Stimulated activated naive CD8-positive, alpha-beta T cell treated with anti-CD3 and anti-CD28 coated beads, Interleukin-15, Interleukin-2, amounts not matched to agents 100 U/mL and 50 U/mL, for 24 hours (primary cell): ENCODE results near the gene SYT6.

Experiments
- ATAC-seq: fragments of 150-1000 bp; cut with Tn5 transposase; one replicate; pipeline ENCODE4 v1.10.0; 2021
- DNase-seq: peaks from one replicate; pipeline ENCODE4 v3.0.0; 2021

SYT6 gene

GRCh38 chr1:114117654-114118053, 36.0 kb downstream of the SYT6 start:
- no peak for ATAC-seq
- DNase-seq, result no peak

- no peak for ATAC-seq
- DNase-seq, result no peak
Measured at GRCh38 chr1:114116086-114116485, 37.6 kb downstream of the SYT6 start.

- ATAC-seq (no peak), DNase-seq (no peak)
Measured at GRCh38 chr1:114114185-114115094, 39.2 kb downstream of the SYT6 start.

- DNase-seq (no peak), ATAC-seq (no peak)
Measured at GRCh38 chr1:114113411-114114184, 40.1 kb downstream of the SYT6 start.

GRCh38 chr1:114112775-114113174, 40.9 kb downstream of the SYT6 start:
- no peak for DNase-seq
- no peak for ATAC-seq

- no peak for ATAC-seq
Measured at GRCh38 chr1:114111731-114112641, 41.7 kb downstream of the SYT6 start.

GRCh38 chr1:114109981-114110380, 43.7 kb downstream of the SYT6 start:
- no peak for ATAC-seq
- DNase-seq, result no peak

More at GRCh38 chr1:114111731-114112641, 41.7 kb downstream of the SYT6 start:
- DNase-seq, result no peak

- no peak for ATAC-seq
- DNase-seq, result no peak
Measured at GRCh38 chr1:114108751-114109255, 44.9 kb downstream of the SYT6 start.

GRCh38 chr1:114107474-114108435, 45.9 kb downstream of the SYT6 start:
- ATAC-seq (no peak), DNase-seq (no peak)

GRCh38 chr1:114105421-114105979, 48.2 kb downstream of the SYT6 start:
- ATAC-seq, result no peak
- DNase-seq, result no peak

GRCh38 chr1:114104949-114105348, 48.7 kb downstream of the SYT6 start:
- no peak for ATAC-seq
- no peak for DNase-seq

- ATAC-seq (no peak), DNase-seq (no peak)
Measured at GRCh38 chr1:114103992-114104391, 49.7 kb downstream of the SYT6 start.

GRCh38 chr1:114102136-114102535, 51.5 kb downstream of the SYT6 start:
- ATAC-seq, result no peak
- DNase-seq, result no peak

- DNase-seq, result no peak
- no peak for ATAC-seq
Measured at GRCh38 chr1:114100148-114100547, 53.5 kb downstream of the SYT6 start.

- ATAC-seq, result no peak
- DNase-seq, result no peak
Measured at GRCh38 chr1:114099268-114099667, 54.4 kb downstream of the SYT6 start.

GRCh38 chr1:114097109-114097508, 56.6 kb downstream of the SYT6 start:
- ATAC-seq, result no peak
- DNase-seq, result no peak

- DNase-seq, result no peak
- no peak for ATAC-seq
Measured at GRCh38 chr1:114094675-114095074, 59.0 kb downstream of the SYT6 start.

GRCh38 chr1:114094363-114094634, 59.4 kb downstream of the SYT6 start:
- ATAC-seq (no peak), DNase-seq (no peak)

GRCh38 chr1:114093624-114094362, 59.9 kb downstream of the SYT6 start:
- ATAC-seq (no peak), DNase-seq (no peak)
